Measurements from ENCODE around the gene CLOCK.

The CLOCK gene

DNA sequence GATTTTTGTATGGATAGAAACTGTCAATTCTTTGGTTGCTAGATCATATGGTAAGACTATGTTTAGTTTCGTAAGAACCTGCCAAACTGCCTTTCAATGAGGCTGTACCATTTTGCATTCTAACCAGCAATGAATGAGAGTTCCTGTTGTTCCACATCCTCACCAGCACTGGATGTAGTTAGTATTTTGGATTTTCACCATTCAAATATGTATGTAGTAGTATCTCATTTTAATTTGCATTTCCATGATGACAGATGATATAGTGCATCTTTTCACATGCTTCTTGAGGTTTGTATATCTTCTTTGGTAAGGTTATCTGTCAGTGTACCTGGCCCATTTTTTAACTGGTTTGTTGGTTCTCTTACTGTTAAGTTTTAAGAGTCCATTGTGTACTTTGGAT, 34.6 kb downstream of the CLOCK start:
- no peak overlapping the region for H3K9ac ChIP-seq (ENCODE audit: low read length)
- no peaks in the 10 kb centered on the region for H3K36me3 ChIP-seq (ENCODE audit: low read length)
- no peaks in the 10 kb centered on the region for H3K79me2 ChIP-seq (ENCODE audit: insufficient read depth, low read length)
- no peak overlapping the region for H3K4me3 ChIP-seq (ENCODE audit: insufficient read depth, low read length, poor library complexity, severe bottlenecking)
- no peak overlapping the region for H3K27ac ChIP-seq (ENCODE audit: low read depth, low read length)
- no peaks in the 10 kb centered on the region for H3F3A ChIP-seq (ENCODE audit: insufficient read depth)
- no peaks in the 10 kb centered on the region for H3K27me3 ChIP-seq (ENCODE audit: low read length)
- no peaks in the 10 kb centered on the region for H3K9me2 ChIP-seq (replicated peaks; ENCODE audit: insufficient read depth, low read length)
- no peaks in the 10 kb centered on the region for H4K20me1 ChIP-seq (ENCODE audit: low read depth, low read length)
- no peaks in the 10 kb centered on the region for H3K9me3 ChIP-seq (ENCODE audit: insufficient read depth, low read length)
- H3K4me2 ChIP-seq (ENCODE audit: low read depth, low read length, poor library complexity, severe bottlenecking), result no peak overlapping the region
- no peak overlapping the region for H2AFZ ChIP-seq (ENCODE audit: low read depth, low read length, severe bottlenecking)
- TF ChIP-seq, protein P1, sequence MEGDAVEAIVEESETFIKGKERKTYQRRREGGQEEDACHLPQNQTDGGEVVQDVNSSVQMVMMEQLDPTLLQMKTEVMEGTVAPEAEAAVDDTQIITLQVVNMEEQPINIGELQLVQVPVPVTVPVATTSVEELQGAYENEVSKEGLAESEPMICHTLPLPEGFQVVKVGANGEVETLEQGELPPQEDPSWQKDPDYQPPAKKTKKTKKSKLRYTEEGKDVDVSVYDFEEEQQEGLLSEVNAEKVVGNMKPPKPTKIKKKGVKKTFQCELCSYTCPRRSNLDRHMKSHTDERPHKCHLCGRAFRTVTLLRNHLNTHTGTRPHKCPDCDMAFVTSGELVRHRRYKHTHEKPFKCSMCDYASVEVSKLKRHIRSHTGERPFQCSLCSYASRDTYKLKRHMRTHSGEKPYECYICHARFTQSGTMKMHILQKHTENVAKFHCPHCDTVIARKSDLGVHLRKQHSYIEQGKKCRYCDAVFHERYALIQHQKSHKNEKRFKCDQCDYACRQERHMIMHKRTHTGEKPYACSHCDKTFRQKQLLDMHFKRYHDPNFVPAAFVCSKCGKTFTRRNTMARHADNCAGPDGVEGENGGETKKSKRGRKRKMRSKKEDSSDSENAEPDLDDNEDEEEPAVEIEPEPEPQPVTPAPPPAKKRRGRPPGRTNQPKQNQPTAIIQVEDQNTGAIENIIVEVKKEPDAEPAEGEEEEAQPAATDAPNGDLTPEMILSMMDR (IDR thresholded peaks at IDR 0.05; ENCODE audit: insufficient read depth, low read length, poor library complexity, severe bottlenecking), result no peak
- TF ChIP-seq EZH2phosphoT487 (conservative IDR thresholded peaks at IDR 0.05; ENCODE audit: low read length), result no peak

DNA sequence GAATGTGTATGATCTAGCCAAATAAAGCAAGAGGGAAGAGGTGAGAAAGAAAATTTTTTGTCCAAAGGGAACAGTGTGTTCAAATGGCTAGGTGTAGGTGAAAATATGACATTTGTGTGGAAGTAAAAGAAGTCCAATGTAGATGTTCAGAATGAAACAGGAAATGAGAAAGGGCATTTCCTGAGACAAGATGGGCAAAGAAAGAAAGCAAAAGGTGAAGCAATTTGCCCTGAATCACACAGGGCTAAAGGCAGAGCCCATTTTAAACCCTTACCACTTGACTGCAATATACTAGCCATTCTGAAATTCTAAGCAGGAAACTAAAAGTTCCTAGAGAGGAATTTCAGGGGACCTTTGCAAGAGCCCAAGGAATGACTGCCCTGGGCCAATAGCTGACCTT, 36.0 kb downstream of the CLOCK start:
- Histone ChIP-seq H3K9me2 (replicated peaks; ENCODE audit: insufficient read depth, low read length) (no peaks in the 10 kb centered on the region), H3K27me3 (ENCODE audit: low read length) (no peaks in the 10 kb centered on the region), H3K79me2 (ENCODE audit: insufficient read depth, low read length) (no peaks in the 10 kb centered on the region), H2AFZ (ENCODE audit: low read depth, low read length, severe bottlenecking) (no peak overlapping the region), H3F3A (ENCODE audit: insufficient read depth) (no peaks in the 10 kb centered on the region), H4K20me1 (ENCODE audit: low read depth, low read length) (no peaks in the 10 kb centered on the region), H3K9ac (ENCODE audit: low read length) (no peak overlapping the region), H3K36me3 (ENCODE audit: low read length) (no peaks in the 10 kb centered on the region), H3K27ac (ENCODE audit: low read depth, low read length) (no peak overlapping the region), H3K4me3 (ENCODE audit: insufficient read depth, low read length, poor library complexity, severe bottlenecking) (no peak overlapping the region), H3K9me3 (ENCODE audit: insufficient read depth, low read length) (no peaks in the 10 kb centered on the region), H3K4me2 (ENCODE audit: low read depth, low read length, poor library complexity, severe bottlenecking) (no peak overlapping the region)
- TF ChIP-seq, protein P1 (IDR thresholded peaks at IDR 0.05; ENCODE audit: insufficient read depth, low read length, poor library complexity, severe bottlenecking), result no peak
- TF ChIP-seq EZH2phosphoT487 (conservative IDR thresholded peaks at IDR 0.05; ENCODE audit: low read length), result no peak

DNA sequence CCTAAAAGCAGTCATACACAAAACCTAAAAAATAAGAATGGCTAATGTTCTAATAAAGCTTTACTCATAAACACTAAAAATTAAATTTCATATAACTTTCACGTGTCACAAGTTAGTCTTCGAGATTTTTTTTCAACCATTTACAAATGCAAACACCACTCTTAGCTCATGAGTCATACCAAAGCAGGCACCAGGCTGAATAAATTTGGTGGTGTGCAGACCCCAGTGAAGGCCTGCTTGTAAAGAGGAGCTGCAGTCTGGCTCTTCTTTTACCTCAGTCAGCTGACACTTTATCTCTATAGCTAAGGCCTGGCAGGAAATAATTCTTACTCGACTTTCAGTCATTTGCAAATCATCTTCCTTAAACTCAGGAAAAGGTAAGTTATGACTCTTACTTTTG, 37.4 kb downstream of the CLOCK start:
- Histone ChIP-seq H3K9ac (ENCODE audit: low read length) (no peak overlapping the region), H3K4me3 (ENCODE audit: insufficient read depth, low read length, poor library complexity, severe bottlenecking) (no peak overlapping the region), H4K20me1 (ENCODE audit: low read depth, low read length) (no peaks in the 10 kb centered on the region), H3K9me2 (replicated peaks; ENCODE audit: insufficient read depth, low read length) (no peaks in the 10 kb centered on the region), H3K79me2 (ENCODE audit: insufficient read depth, low read length) (no peaks in the 10 kb centered on the region), H3F3A (ENCODE audit: insufficient read depth) (no peaks in the 10 kb centered on the region), H3K27ac (ENCODE audit: low read depth, low read length) (no peak overlapping the region), H3K9me3 (ENCODE audit: insufficient read depth, low read length) (no peaks in the 10 kb centered on the region), H3K4me2 (ENCODE audit: low read depth, low read length, poor library complexity, severe bottlenecking) (no peak overlapping the region), H3K36me3 (ENCODE audit: low read length) (no peaks in the 10 kb centered on the region), H2AFZ (ENCODE audit: low read depth, low read length, severe bottlenecking) (no peak overlapping the region), H3K27me3 (ENCODE audit: low read length) (no peaks in the 10 kb centered on the region)
- no peak for TF ChIP-seq EZH2phosphoT487 (conservative IDR thresholded peaks at IDR 0.05; ENCODE audit: low read length)
- TF ChIP-seq, protein P1 (IDR thresholded peaks at IDR 0.05; ENCODE audit: insufficient read depth, low read length, poor library complexity, severe bottlenecking), result no peak
